Measurements from ENCODE around the gene LHFPL2.

GRCh38 chr5:78561261-78561660 is 87.3 kb downstream of the LHFPL2 start:
- TF ChIP-seq, protein P1, sequence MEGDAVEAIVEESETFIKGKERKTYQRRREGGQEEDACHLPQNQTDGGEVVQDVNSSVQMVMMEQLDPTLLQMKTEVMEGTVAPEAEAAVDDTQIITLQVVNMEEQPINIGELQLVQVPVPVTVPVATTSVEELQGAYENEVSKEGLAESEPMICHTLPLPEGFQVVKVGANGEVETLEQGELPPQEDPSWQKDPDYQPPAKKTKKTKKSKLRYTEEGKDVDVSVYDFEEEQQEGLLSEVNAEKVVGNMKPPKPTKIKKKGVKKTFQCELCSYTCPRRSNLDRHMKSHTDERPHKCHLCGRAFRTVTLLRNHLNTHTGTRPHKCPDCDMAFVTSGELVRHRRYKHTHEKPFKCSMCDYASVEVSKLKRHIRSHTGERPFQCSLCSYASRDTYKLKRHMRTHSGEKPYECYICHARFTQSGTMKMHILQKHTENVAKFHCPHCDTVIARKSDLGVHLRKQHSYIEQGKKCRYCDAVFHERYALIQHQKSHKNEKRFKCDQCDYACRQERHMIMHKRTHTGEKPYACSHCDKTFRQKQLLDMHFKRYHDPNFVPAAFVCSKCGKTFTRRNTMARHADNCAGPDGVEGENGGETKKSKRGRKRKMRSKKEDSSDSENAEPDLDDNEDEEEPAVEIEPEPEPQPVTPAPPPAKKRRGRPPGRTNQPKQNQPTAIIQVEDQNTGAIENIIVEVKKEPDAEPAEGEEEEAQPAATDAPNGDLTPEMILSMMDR (IDR thresholded peaks at IDR 0.05), result no peak
- TF ChIP-seq POLR2A (IDR thresholded peaks at IDR 0.05), result no peak

All from testis (tissue), 2 donors.